HEK293T (cell line): ENCODE data around the gene E2F2.
A peak's percentile ranks its signal among the peaks of the same experiment; 100 is the strongest.

Source experiments
- CTCF ChIA-PET: fragments of 350-600 bp; formaldehyde crosslinking; extraction: SDS; loops from one replicate; lab custom pipeline; 2021; ENCODE audit warnings: antibody characterized with exemption, inconsistent platforms; lab: Yijun Ruan, JAX
- POLR2A ChIA-PET: fragments of 350-600 bp; formaldehyde crosslinking; extraction: SDS; loops from one replicate; lab custom pipeline; 2020; ENCODE audit warnings: antibody characterized with exemption, inconsistent platforms; lab: Yijun Ruan, JAX
- DNase-seq: peaks from one replicate; pipeline ENCODE4 v3.0.0; 2012; ENCODE audit warnings: mixed read lengths; ENCODE audit errors: extremely low spot score
- ARNT ChIP-seq: fragments of 450-650 bp; IDR thresholded peaks from 2 replicates; pipeline ENCODE4 v1.6.1; 2017; ENCODE audit warnings: mild to moderate bottlenecking
- BHLHE40 ChIP-seq: fragments of 450-650 bp; IDR thresholded peaks from 2 replicates; pipeline ENCODE4 v1.6.1; 2016; ENCODE audit warnings: mild to moderate bottlenecking, moderate library complexity, borderline replicate concordance
- CTBP1 ChIP-seq: fragments of 450-650 bp; IDR thresholded peaks from 2 replicates; pipeline ENCODE4 v1.6.1; 2016; ENCODE audit warnings: borderline replicate concordance
- ELF4 ChIP-seq: fragments of 450-650 bp; IDR thresholded peaks from 2 replicates; pipeline ENCODE4 v1.6.1; 2017; ENCODE audit warnings: antibody characterized with exemption
- FOXA1 ChIP-seq: fragments of 450-650 bp; IDR thresholded peaks from 2 replicates; pipeline ENCODE4 v1.6.1; 2016; ENCODE audit warnings: mild to moderate bottlenecking
- FOXK2 ChIP-seq: fragments of 450-650 bp; IDR thresholded peaks from 2 replicates; pipeline ENCODE4 v1.6.1; 2016; ENCODE audit warnings: mild to moderate bottlenecking
- FOXM1 ChIP-seq: fragments of 450-650 bp; IDR thresholded peaks from 2 replicates; pipeline ENCODE4 v1.6.1; 2017; ENCODE audit warnings: mild to moderate bottlenecking, borderline replicate concordance
- HDGF ChIP-seq: fragments of 450-650 bp; IDR thresholded peaks from 2 replicates; pipeline ENCODE4 v1.6.1; 2017; ENCODE audit warnings: antibody characterized with exemption, borderline replicate concordance
- L3MBTL2 ChIP-seq: fragments of 450-650 bp; conservative IDR thresholded peaks from 2 replicates; pipeline ENCODE4 v1.6.1; 2016; ENCODE audit warnings: mild to moderate bottlenecking
- LEF1 ChIP-seq: fragments of 450-650 bp; IDR thresholded peaks from 2 replicates; pipeline ENCODE4 v1.6.1; 2017; ENCODE audit warnings: mild to moderate bottlenecking, borderline replicate concordance
- SP1 ChIP-seq: fragments of 450-650 bp; IDR thresholded peaks from 2 replicates; pipeline ENCODE4 v1.6.1; 2017
- SUZ12 ChIP-seq: fragments of 450-650 bp; IDR thresholded peaks from 2 replicates; pipeline ENCODE4 v1.6.1; 2016; ENCODE audit warnings: mild to moderate bottlenecking
- TARDBP ChIP-seq: fragments of 450-650 bp; IDR thresholded peaks from 2 replicates; pipeline ENCODE4 v1.6.1; 2016
- ZNF384 ChIP-seq: fragments of 450-650 bp; IDR thresholded peaks from 2 replicates; pipeline ENCODE4 v1.6.1; 2016
- TF ChIP-seq, protein P1 (sequence below): fragments of 450-650 bp; IDR thresholded peaks from 2 replicates; pipeline ENCODE4 v1.6.1; 2016

Gene E2F2

GRCh38 chr1:23528250-23528978 lies 2.6 kb downstream of the E2F2 start:
- CTCF ChIA-PET, result interaction anchor here (0.6 to 2.7 kb wide), 7 partner anchors 11 to 109 kb away, joined by 3 to 12 read pairs (median 4); no protein-coding TSS in a partner anchor
- peak; percentile 62 for DNase-seq
- TF ChIP-seq SUZ12, result no peak
- no peak for TF ChIP-seq CTBP1
- TF ChIP-seq, protein P1, sequence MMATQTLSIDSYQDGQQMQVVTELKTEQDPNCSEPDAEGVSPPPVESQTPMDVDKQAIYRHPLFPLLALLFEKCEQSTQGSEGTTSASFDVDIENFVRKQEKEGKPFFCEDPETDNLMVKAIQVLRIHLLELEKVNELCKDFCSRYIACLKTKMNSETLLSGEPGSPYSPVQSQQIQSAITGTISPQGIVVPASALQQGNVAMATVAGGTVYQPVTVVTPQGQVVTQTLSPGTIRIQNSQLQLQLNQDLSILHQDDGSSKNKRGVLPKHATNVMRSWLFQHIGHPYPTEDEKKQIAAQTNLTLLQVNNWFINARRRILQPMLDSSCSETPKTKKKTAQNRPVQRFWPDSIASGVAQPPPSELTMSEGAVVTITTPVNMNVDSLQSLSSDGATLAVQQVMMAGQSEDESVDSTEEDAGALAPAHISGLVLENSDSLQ, result peak; percentile 56
- no peak for TF ChIP-seq ELF4
- POLR2A ChIA-PET, result interaction anchor here (0.8 to 3.4 kb wide), 8 partner anchors 10 to 184 kb away, joined by 3 to 14 read pairs (median 4); partner anchors contain the start of gene HNRNPR

DNA sequence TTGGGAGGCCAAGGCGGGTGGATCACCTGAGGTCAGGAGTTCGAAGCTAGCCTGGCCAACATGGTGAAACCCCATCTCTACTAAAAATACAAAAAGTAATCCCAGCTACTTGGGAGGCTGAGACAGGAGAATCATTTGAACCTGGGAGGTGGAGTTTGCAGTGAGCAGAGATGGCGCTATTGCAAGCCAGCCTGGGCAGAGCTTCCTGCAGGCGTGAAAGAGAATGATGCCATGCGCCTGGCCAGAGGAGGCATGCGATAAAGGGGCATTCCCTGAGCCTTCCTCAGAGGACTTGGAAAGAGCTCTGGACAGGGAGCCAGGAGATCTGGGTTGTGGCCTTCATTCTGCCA lies 3.2 kb downstream of the E2F2 start:
- POLR2A ChIA-PET, result interaction anchor here (0.8 to 3.4 kb wide), 8 partner anchors 9 to 183 kb away, joined by 3 to 14 read pairs (median 4); partner anchors contain the start of gene HNRNPR
- DNase-seq, result no peak
- TF ChIP-seq, protein P1, result no peak
- TF ChIP-seq ARNT (no peak), TARDBP (no peak), L3MBTL2 (no peak), FOXK2 (no peak), SP1 (no peak), LEF1 (no peak), FOXA1 (no peak), HDGF (no peak), SUZ12 (no peak)
- CTCF ChIA-PET, result interaction anchor here (0.6 to 2.7 kb wide), 6 partner anchors 12 to 109 kb away, joined by 3 to 12 read pairs (median 6); no protein-coding TSS in a partner anchor

DNA sequence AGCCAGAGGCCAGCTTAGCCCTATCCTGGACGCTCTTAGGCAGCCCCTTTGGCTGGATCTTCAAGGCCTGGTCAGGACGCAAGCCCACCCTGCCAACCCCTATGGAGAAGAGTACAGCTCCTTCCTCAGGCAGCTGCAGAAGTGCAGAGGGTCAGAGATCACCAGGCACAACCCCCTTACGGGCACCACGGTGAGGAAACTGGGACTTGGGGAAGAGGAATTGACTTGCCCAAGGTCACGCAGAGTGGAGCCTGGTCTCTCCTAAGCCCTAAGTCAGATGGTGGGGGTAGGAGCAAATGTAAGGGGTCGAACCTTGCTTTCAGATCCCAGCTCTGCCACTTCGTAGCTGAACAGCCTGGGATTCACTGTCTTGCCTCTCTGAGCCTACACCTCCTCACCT lies 3.7 kb downstream of the E2F2 start:
- POLR2A ChIA-PET, result interaction anchor here (1.1 to 3.4 kb wide), 7 partner anchors 9 to 31 kb away, joined by 3 to 14 read pairs (median 4); no protein-coding TSS in a partner anchor
- no peak for DNase-seq
- TF ChIP-seq TARDBP, result no peak
- CTCF ChIA-PET, result interaction anchor here (0.6 to 2.7 kb wide), 3 partner anchors 30 to 42 kb away, joined by 3 to 12 read pairs (median 3); no protein-coding TSS in a partner anchor

DNA sequence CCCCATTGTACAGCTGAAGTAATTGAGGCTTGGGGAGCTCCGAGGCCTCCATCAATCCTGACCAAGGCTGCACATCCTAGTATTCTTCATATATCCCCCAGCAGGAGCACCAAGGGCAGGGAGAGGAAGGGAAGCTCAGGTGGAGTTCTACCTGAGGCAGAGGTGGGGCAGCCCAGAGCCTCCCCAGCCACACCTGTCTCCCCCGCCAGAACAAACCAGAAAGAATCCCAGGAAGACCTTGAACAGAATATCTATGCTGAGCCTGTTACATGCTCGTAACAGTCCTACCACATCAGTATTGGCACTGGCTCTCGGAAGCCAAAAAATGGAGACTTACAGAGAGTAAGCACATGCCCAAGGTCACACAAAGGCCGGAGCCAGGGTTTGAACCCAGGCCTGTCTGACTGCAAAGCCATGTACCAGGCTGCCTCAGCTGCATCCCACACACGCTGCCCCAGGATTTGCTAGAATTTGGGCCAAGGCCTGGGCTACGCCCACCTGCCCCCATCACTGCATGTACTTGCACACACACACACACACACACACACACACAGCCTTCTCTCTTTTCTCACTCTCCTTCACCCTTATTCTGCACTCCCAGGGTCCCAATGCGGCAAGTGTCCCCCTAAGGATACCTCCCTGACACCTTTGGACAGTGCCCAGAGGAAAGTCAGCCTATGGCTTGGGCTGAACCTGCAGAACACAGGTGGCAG lies 4.5 kb downstream of the E2F2 start:
- TF ChIP-seq ZNF384 (no peak), BHLHE40 (no peak), TARDBP (no peak), ELF4 (no peak), HDGF (no peak), ARNT (no peak), FOXA1 (no peak), FOXK2 (no peak), FOXM1 (no peak), CTBP1 (no peak)
- no peak for DNase-seq
- POLR2A ChIA-PET, result interaction anchor here (1.6 to 2.6 kb wide), 2 partner anchors 19 to 32 kb away, joined by 4 to 10 read pairs; no protein-coding TSS in a partner anchor
- CTCF ChIA-PET, result interaction anchor here (2.7 kb wide), 1 partner anchor 29 kb away, joined by 12 read pairs; no protein-coding TSS in a partner anchor

- POLR2A ChIA-PET, result interaction anchor here (1.6 kb wide), 1 partner anchor 33 kb away, joined by 4 read pairs; no protein-coding TSS in a partner anchor
- TF ChIP-seq, protein P1, result no peak
- TF ChIP-seq FOXA1 (no peak), LEF1 (no peak), ZNF384 (no peak), CTBP1 (no peak), SP1 (no peak), FOXM1 (no peak), ARNT (no peak), SUZ12 (no peak), FOXK2 (no peak), BHLHE40 (no peak)
- CTCF ChIA-PET, result no interaction called here
- no peak for DNase-seq
These were observed 5.3 kb downstream of the E2F2 start for GRCh38 chr1:23525558-23526250.
